ENCODE data around the gene MEGF11. TPM values are rescaled to one million over a fixed set of nuclear protein-coding genes. Genes with fewer than 3 reads are reported as not detected.

The MEGF11 gene
- total RNA-seq, 2 experiments from 2014 or later = 3.3 to 6.8 TPM

- no peak for TF ChIP-seq CTCF (conservative IDR thresholded peaks at IDR 0.05; ENCODE audit: low read length)
- TF ChIP-seq EZH2phosphoT487 (IDR thresholded peaks at IDR 0.05; ENCODE audit: borderline replicate concordance, low read depth, low read length) = no peak
- H3K36me3 ChIP-seq (ENCODE audit: insufficient read depth, low read length) = no peaks in the 10 kb centered on the region
- H3K4me1 ChIP-seq (ENCODE audit: insufficient read depth, low read length, poor library complexity, severe bottlenecking) = no peaks in the 10 kb centered on the region
- POLR2A ChIA-PET = interaction anchor here (0.6 kb wide), 1 partner anchor 248 kb away, joined by 3 read pairs; no protein-coding TSS in a partner anchor
- no peak overlapping the region for H3K4me3 ChIP-seq (ENCODE audit: low read depth, low read length, poor library complexity, severe bottlenecking)
- H3K79me2 ChIP-seq (ENCODE audit: insufficient read depth, low read depth, low read length) = no peaks in the 10 kb centered on the region
- intact Hi-C loops (cut with micrococcal nuclease; ENCODE audit: unreplicated experiment) = no loop called here
- no peaks in the 10 kb centered on the region for H3K9me3 ChIP-seq (ENCODE audit: low read length)
- BruUV-seq (replicated peaks) = no TSS peak
- no peak overlapping the region for H3K4me2 ChIP-seq (ENCODE audit: low read length)
- DNase-seq (ENCODE audit: low spot score) = no peak
- CTCF ChIA-PET (ENCODE audit: unreplicated experiment) = no interaction called here
- H3K9me2 ChIP-seq (ENCODE audit: insufficient read depth, low read length) = no peaks in the 10 kb centered on the region
- H4K20me1 ChIP-seq (ENCODE audit: insufficient read depth, low read length) = no peaks in the 10 kb centered on the region
- H2AFZ ChIP-seq (ENCODE audit: low read length) = no peak overlapping the region
- no peak overlapping the region for H3K27ac ChIP-seq (ENCODE audit: low read depth, low read length, poor library complexity, severe bottlenecking)
These were observed 330.9 kb downstream of the MEGF11 start for GRCh38 chr15:65922621-65923020.

GRCh38 chr15:65921780-65922179 is 331.8 kb downstream of the MEGF11 start:
- no peaks in the 10 kb centered on the region for H4K20me1 ChIP-seq (ENCODE audit: insufficient read depth, low read length)
- H3K9me3 ChIP-seq (ENCODE audit: low read length) = no peaks in the 10 kb centered on the region
- ChIA-PET CTCF (ENCODE audit: unreplicated experiment) (interaction anchor here (1.3 kb wide), 1 partner anchor 8 kb away, joined by 4 read pairs; no protein-coding TSS in a partner anchor), POLR2A (interaction anchor here (0.6 kb wide), 1 partner anchor 247 kb away, joined by 3 read pairs; no protein-coding TSS in a partner anchor)
- H3K79me2 ChIP-seq (ENCODE audit: insufficient read depth, low read depth, low read length) = no peaks in the 10 kb centered on the region
- BruUV-seq (replicated peaks) = no TSS peak
- no peaks in the 10 kb centered on the region for H3K36me3 ChIP-seq (ENCODE audit: insufficient read depth, low read length)
- intact Hi-C loops (cut with micrococcal nuclease; ENCODE audit: unreplicated experiment) = no loop called here
- no peak overlapping the region for H3K27ac ChIP-seq (ENCODE audit: low read depth, low read length, poor library complexity, severe bottlenecking)
- TF ChIP-seq EZH2phosphoT487 (IDR thresholded peaks at IDR 0.05; ENCODE audit: borderline replicate concordance, low read depth, low read length) = no peak
- no peak for TF ChIP-seq CTCF (conservative IDR thresholded peaks at IDR 0.05; ENCODE audit: low read length)
- no peak overlapping the region for H3K4me3 ChIP-seq (ENCODE audit: low read depth, low read length, poor library complexity, severe bottlenecking)
- H3K9me2 ChIP-seq (ENCODE audit: insufficient read depth, low read length) = no peaks in the 10 kb centered on the region
- no peak overlapping the region for H2AFZ ChIP-seq (ENCODE audit: low read length)
- H3K4me1 ChIP-seq (ENCODE audit: insufficient read depth, low read length, poor library complexity, severe bottlenecking) = peaks cover 6% of the 10 kb centered on the region
- no peak overlapping the region for H3K4me2 ChIP-seq (ENCODE audit: low read length)
- DNase-seq (ENCODE audit: low spot score) = no peak

- H3K4me3 ChIP-seq (ENCODE audit: low read depth, low read length, poor library complexity, severe bottlenecking) = no peak overlapping the region
- no peak overlapping the region for H3K4me2 ChIP-seq (ENCODE audit: low read length)
- POLR2A ChIA-PET = no interaction called here
- no peaks in the 10 kb centered on the region for H3K36me3 ChIP-seq (ENCODE audit: insufficient read depth, low read length)
- no peak for DNase-seq (ENCODE audit: low spot score)
- H3K4me1 ChIP-seq (ENCODE audit: insufficient read depth, low read length, poor library complexity, severe bottlenecking) = peaks cover 16% of the 10 kb centered on the region
- no TSS peak for BruUV-seq (replicated peaks)
- no peaks in the 10 kb centered on the region for H3K9me3 ChIP-seq (ENCODE audit: low read length)
- H3K9me2 ChIP-seq (ENCODE audit: insufficient read depth, low read length) = no peaks in the 10 kb centered on the region
- H4K20me1 ChIP-seq (ENCODE audit: insufficient read depth, low read length) = no peaks in the 10 kb centered on the region
- no peak overlapping the region for H3K27ac ChIP-seq (ENCODE audit: low read depth, low read length, poor library complexity, severe bottlenecking)
- CTCF ChIA-PET (ENCODE audit: unreplicated experiment) = interaction anchor here (1.3 kb wide), 1 partner anchor 8 kb away, joined by 4 read pairs; no protein-coding TSS in a partner anchor
- TF ChIP-seq EZH2phosphoT487 (IDR thresholded peaks at IDR 0.05; ENCODE audit: borderline replicate concordance, low read depth, low read length) (no peak), CTCF (conservative IDR thresholded peaks at IDR 0.05; ENCODE audit: low read length) (no peak)
- H3K79me2 ChIP-seq (ENCODE audit: insufficient read depth, low read depth, low read length) = no peaks in the 10 kb centered on the region
- intact Hi-C loops (cut with micrococcal nuclease; ENCODE audit: unreplicated experiment) = no loop called here
- no peak overlapping the region for H2AFZ ChIP-seq (ENCODE audit: low read length)
These were observed 332.7 kb downstream of the MEGF11 start for GRCh38 chr15:65920825-65921309.
